ENCODE data around the gene SETD4.

DNA sequence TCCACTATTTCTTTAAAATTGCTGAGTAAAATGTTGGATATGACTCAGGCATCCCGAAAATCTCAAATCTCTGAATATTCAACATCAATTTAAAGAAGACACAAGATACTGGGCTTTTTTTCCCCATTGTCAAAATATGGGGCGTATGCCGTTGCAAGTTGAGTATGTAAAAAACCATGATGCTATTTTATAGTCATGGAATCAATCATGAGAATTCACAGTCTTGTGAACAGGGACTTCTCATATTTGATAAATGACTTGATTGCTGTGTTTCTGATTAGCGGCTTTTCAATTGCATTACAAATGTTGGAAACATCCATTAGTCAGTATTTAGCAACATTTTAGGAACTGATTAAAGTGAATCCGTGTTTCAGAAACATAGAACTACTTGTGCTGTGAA is 45.3 kb downstream of the SETD4 start:
- TF ChIP-seq, protein P1, sequence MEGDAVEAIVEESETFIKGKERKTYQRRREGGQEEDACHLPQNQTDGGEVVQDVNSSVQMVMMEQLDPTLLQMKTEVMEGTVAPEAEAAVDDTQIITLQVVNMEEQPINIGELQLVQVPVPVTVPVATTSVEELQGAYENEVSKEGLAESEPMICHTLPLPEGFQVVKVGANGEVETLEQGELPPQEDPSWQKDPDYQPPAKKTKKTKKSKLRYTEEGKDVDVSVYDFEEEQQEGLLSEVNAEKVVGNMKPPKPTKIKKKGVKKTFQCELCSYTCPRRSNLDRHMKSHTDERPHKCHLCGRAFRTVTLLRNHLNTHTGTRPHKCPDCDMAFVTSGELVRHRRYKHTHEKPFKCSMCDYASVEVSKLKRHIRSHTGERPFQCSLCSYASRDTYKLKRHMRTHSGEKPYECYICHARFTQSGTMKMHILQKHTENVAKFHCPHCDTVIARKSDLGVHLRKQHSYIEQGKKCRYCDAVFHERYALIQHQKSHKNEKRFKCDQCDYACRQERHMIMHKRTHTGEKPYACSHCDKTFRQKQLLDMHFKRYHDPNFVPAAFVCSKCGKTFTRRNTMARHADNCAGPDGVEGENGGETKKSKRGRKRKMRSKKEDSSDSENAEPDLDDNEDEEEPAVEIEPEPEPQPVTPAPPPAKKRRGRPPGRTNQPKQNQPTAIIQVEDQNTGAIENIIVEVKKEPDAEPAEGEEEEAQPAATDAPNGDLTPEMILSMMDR (IDR thresholded peaks at IDR 0.05): no peak
- TF ChIP-seq POLR2AphosphoS5 (IDR thresholded peaks at IDR 0.05; ENCODE audit: low read depth, low read length) (no peak), SIN3A (IDR thresholded peaks at IDR 0.05; ENCODE audit: borderline replicate concordance, insufficient read depth, low read depth, low read length) (no peak), TCF7L2 (IDR thresholded peaks at IDR 0.05; ENCODE audit: low read depth, low read length) (no peak)
- TF ChIP-seq, protein P2, sequence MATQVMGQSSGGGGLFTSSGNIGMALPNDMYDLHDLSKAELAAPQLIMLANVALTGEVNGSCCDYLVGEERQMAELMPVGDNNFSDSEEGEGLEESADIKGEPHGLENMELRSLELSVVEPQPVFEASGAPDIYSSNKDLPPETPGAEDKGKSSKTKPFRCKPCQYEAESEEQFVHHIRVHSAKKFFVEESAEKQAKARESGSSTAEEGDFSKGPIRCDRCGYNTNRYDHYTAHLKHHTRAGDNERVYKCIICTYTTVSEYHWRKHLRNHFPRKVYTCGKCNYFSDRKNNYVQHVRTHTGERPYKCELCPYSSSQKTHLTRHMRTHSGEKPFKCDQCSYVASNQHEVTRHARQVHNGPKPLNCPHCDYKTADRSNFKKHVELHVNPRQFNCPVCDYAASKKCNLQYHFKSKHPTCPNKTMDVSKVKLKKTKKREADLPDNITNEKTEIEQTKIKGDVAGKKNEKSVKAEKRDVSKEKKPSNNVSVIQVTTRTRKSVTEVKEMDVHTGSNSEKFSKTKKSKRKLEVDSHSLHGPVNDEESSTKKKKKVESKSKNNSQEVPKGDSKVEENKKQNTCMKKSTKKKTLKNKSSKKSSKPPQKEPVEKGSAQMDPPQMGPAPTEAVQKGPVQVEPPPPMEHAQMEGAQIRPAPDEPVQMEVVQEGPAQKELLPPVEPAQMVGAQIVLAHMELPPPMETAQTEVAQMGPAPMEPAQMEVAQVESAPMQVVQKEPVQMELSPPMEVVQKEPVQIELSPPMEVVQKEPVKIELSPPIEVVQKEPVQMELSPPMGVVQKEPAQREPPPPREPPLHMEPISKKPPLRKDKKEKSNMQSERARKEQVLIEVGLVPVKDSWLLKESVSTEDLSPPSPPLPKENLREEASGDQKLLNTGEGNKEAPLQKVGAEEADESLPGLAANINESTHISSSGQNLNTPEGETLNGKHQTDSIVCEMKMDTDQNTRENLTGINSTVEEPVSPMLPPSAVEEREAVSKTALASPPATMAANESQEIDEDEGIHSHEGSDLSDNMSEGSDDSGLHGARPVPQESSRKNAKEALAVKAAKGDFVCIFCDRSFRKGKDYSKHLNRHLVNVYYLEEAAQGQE (IDR thresholded peaks at IDR 0.05; ENCODE audit: insufficient read depth in 1 of 2, low read depth in 2 of 2, low read length in 1 of 2): no peak
